Memory B cell (primary cell): ENCODE data around the gene CPNE6.

Experiments
- ATAC-seq: fragments of 150-1000 bp; cut with Tn5 transposase; 2 replicates; pipeline ENCODE4 v1.10.0; 2021; ENCODE audit warnings: low read depth, mild to moderate bottlenecking, moderate library complexity
- DNase-seq, 2 donors: peaks; one replicate each; pipeline ENCODE4 v3.0.0; 2022; ENCODE audit warnings: low spot score in 2 of 2
- H3K27ac Mint-ChIP-seq: one replicate; pipeline ENCODE4 v1.8.0; 2022; ENCODE audit warnings: mild to moderate bottlenecking, moderate library complexity, mixed read lengths
- H3K27me3 Mint-ChIP-seq: one replicate; pipeline ENCODE4 v1.8.0; 2022; ENCODE audit warnings: mixed read lengths
- H3K36me3 Mint-ChIP-seq: one replicate; pipeline ENCODE4 v1.8.0; 2022; ENCODE audit warnings: mild to moderate bottlenecking, mixed read lengths
- H3K4me1 Mint-ChIP-seq: one replicate; pipeline ENCODE4 v1.8.0; 2022; ENCODE audit warnings: mixed read lengths
- H3K4me3 Mint-ChIP-seq: one replicate; pipeline ENCODE4 v1.8.0; 2022; ENCODE audit warnings: mild to moderate bottlenecking, moderate library complexity, mixed read lengths
- H3K9me3 Mint-ChIP-seq: one replicate; pipeline ENCODE4 v1.8.0; 2022; ENCODE audit warnings: mixed read lengths

Gene CPNE6

GRCh38 chr14:24070285-24071143, 848 bp upstream of the CPNE6 start:
- peaks cover 2% of the 10 kb centered on the region for H3K36me3 Mint-ChIP-seq
- no peak overlapping the region for H3K27ac Mint-ChIP-seq
- no peak for ATAC-seq
- peaks cover 4% of the 10 kb centered on the region for H3K27me3 Mint-ChIP-seq
- DNase-seq: no peak
- peaks cover 7% of the 10 kb centered on the region for H3K4me1 Mint-ChIP-seq
- no peaks in the 10 kb centered on the region for H3K9me3 Mint-ChIP-seq
- no peak overlapping the region for H3K4me3 Mint-ChIP-seq

GRCh38 chr14:24071836-24072430, 571 bp downstream of the CPNE6 start:
- Mint-ChIP-seq H3K4me3 (no peak overlapping the region), H3K4me1 (peaks cover 15% of the 10 kb centered on the region), H3K36me3 (no peaks in the 10 kb centered on the region), H3K9me3 (no peaks in the 10 kb centered on the region), H3K27me3 (peaks cover 4% of the 10 kb centered on the region), H3K27ac (no peak overlapping the region)
- DNase-seq (no peak), ATAC-seq (no peak)

GRCh38 chr14:24072436-24072835, 1.1 kb downstream of the CPNE6 start:
- no peak for ATAC-seq
- no peak for DNase-seq
- no peak overlapping the region for H3K4me3 Mint-ChIP-seq
- H3K9me3 Mint-ChIP-seq: no peaks in the 10 kb centered on the region
- no peak overlapping the region for H3K27ac Mint-ChIP-seq
- H3K27me3 Mint-ChIP-seq: peaks cover 4% of the 10 kb centered on the region
- H3K36me3 Mint-ChIP-seq: no peaks in the 10 kb centered on the region
- H3K4me1 Mint-ChIP-seq: peaks cover 15% of the 10 kb centered on the region

GRCh38 chr14:24072881-24073877, 1.8 kb downstream of the CPNE6 start:
- no peaks in the 10 kb centered on the region for H3K36me3 Mint-ChIP-seq
- no peak overlapping the region for H3K4me3 Mint-ChIP-seq
- H3K27me3 Mint-ChIP-seq: peaks cover 4% of the 10 kb centered on the region
- no peak overlapping the region for H3K27ac Mint-ChIP-seq
- ATAC-seq (no peak), DNase-seq (no peak)
- H3K4me1 Mint-ChIP-seq: peaks cover 15% of the 10 kb centered on the region
- no peaks in the 10 kb centered on the region for H3K9me3 Mint-ChIP-seq

- Mint-ChIP-seq H3K27ac (peak overlapping the region; percentile 56), H3K4me3 (peak overlapping the region; percentile 58), H3K36me3 (no peaks in the 10 kb centered on the region), H3K4me1 (peaks cover 23% of the 10 kb centered on the region), H3K9me3 (no peaks in the 10 kb centered on the region), H3K27me3 (peaks cover 4% of the 10 kb centered on the region)
- ATAC-seq (no peak), DNase-seq (no peak)
These were observed 3.5 kb downstream of the CPNE6 start for GRCh38 chr14:24074625-24075484.

- Mint-ChIP-seq H3K4me1 (peaks cover 28% of the 10 kb centered on the region), H3K36me3 (no peaks in the 10 kb centered on the region), H3K27ac (peak overlapping the region; percentile 56), H3K9me3 (no peaks in the 10 kb centered on the region), H3K27me3 (peaks cover 4% of the 10 kb centered on the region), H3K4me3 (peak overlapping the region; percentile 58)
- no peak for DNase-seq
- ATAC-seq: peak; percentile 92
These were observed 4.3 kb downstream of the CPNE6 start for GRCh38 chr14:24075485-24076301.

- Mint-ChIP-seq H3K27ac (peak overlapping the region; percentile 63), H3K4me1 (peaks cover 28% of the 10 kb centered on the region), H3K4me3 (no peak overlapping the region), H3K36me3 (no peaks in the 10 kb centered on the region), H3K27me3 (no peaks in the 10 kb centered on the region), H3K9me3 (no peaks in the 10 kb centered on the region)
- DNase-seq (no peak), ATAC-seq (no peak)
These were observed 4.9 kb downstream of the CPNE6 start for GRCh38 chr14:24076302-24076601.

- Mint-ChIP-seq H3K4me1 (peaks cover 32% of the 10 kb centered on the region), H3K36me3 (no peaks in the 10 kb centered on the region), H3K4me3 (no peak overlapping the region), H3K27ac (peak overlapping the region; percentile 63), H3K9me3 (no peaks in the 10 kb centered on the region), H3K27me3 (no peaks in the 10 kb centered on the region)
- ATAC-seq (no peak), DNase-seq (no peak)
These were observed 5.7 kb downstream of the CPNE6 start for GRCh38 chr14:24077086-24077485.

GRCh38 chr14:24078146-24078545, 6.8 kb downstream of the CPNE6 start:
- ATAC-seq (no peak), DNase-seq (no peak)
- no peak overlapping the region for H3K27ac Mint-ChIP-seq
- H3K27me3 Mint-ChIP-seq: no peaks in the 10 kb centered on the region
- no peaks in the 10 kb centered on the region for H3K9me3 Mint-ChIP-seq
- H3K4me1 Mint-ChIP-seq: peaks cover 37% of the 10 kb centered on the region
- H3K36me3 Mint-ChIP-seq: no peaks in the 10 kb centered on the region
- H3K4me3 Mint-ChIP-seq: no peak overlapping the region

- H3K4me3 Mint-ChIP-seq: no peak overlapping the region
- H3K9me3 Mint-ChIP-seq: no peaks in the 10 kb centered on the region
- peak overlapping the region; percentile 86 for H3K27ac Mint-ChIP-seq
- ATAC-seq: no peak
- H3K27me3 Mint-ChIP-seq: no peaks in the 10 kb centered on the region
- peaks cover 39% of the 10 kb centered on the region for H3K4me1 Mint-ChIP-seq
- DNase-seq: no peak
- H3K36me3 Mint-ChIP-seq: no peaks in the 10 kb centered on the region
These were observed 8.3 kb downstream of the CPNE6 start for GRCh38 chr14:24079491-24080141.

GRCh38 chr14:24080142-24080530, 8.8 kb downstream of the CPNE6 start:
- DNase-seq (no peak), ATAC-seq (no peak)
- peak overlapping the region; percentile 65 for H3K4me3 Mint-ChIP-seq
- H3K9me3 Mint-ChIP-seq: no peaks in the 10 kb centered on the region
- H3K27ac Mint-ChIP-seq: peak overlapping the region; percentile 86
- no peaks in the 10 kb centered on the region for H3K27me3 Mint-ChIP-seq
- no peaks in the 10 kb centered on the region for H3K36me3 Mint-ChIP-seq
- H3K4me1 Mint-ChIP-seq: peaks cover 40% of the 10 kb centered on the region

GRCh38 chr14:24080888-24081738, 9.8 kb downstream of the CPNE6 start:
- Mint-ChIP-seq H3K27me3 (no peaks in the 10 kb centered on the region), H3K36me3 (no peaks in the 10 kb centered on the region), H3K4me3 (peak overlapping the region; percentile 88), H3K9me3 (no peaks in the 10 kb centered on the region), H3K4me1 (peaks cover 33% of the 10 kb centered on the region), H3K27ac (peak overlapping the region; percentile 86)
- DNase-seq: peak; percentile 60 to 74
- peak; percentile 94 for ATAC-seq
